GM12878 (cell line): ENCODE results near the gene ATP4B. TPM values are rescaled to one million over a fixed set of nuclear protein-coding genes. Genes with fewer than 3 reads are reported as not detected.

Source experiments
- ATAC-seq: fragments of 200-7000 bp; cut with Tn5 transposase; 3 replicates; pipeline ENCODE4 v1.9.1; 2020; ENCODE audit warnings: mild to moderate bottlenecking, moderate library complexity
- BruUV-seq: library from RNA; stranded (reverse); fragments of 400-500 nt; replicated peaks from 2 replicates; lab custom pipeline; 2021; lab: Mats Ljungman, UMichigan
- CTCF ChIA-PET: fragments of 300-600 bp; sonication (Branson Sonifier 250); formaldehyde crosslinking; extraction: SDS; loops from one replicate; lab custom pipeline; 2021; ENCODE audit warnings: inconsistent platforms; lab: Yijun Ruan, JAX
- POLR2A ChIA-PET: fragments of 350-600 bp; formaldehyde crosslinking; extraction: SDS; loops from one replicate; lab custom pipeline; 2021; ENCODE audit warnings: inconsistent platforms; lab: Charles Lee
- RAD21 ChIA-PET: fragments of 300-600 bp; sonication (Branson Sonifier 250); formaldehyde crosslinking; loops from one replicate; lab custom pipeline; 2023; ENCODE audit warnings: antibody characterized with exemption; ENCODE audit not compliant: unreplicated experiment; lab: Charles Lee
- SMC1A ChIA-PET: fragments of 300-600 bp; sonication (Branson Sonifier 250); formaldehyde crosslinking; loops from one replicate; lab custom pipeline; 2023; ENCODE audit not compliant: unreplicated experiment, uncharacterized antibody; lab: Charles Lee
- DNase-seq: peaks from one replicate; pipeline ENCODE4 v3.0.0-alpha.2; 2011; ENCODE audit warnings: low read depth, low spot score
- FAIRE-seq: peaks from 3 replicates; lab custom pipeline; 2011; peaks lifted over from hg19 to GRCh38; lab: Jason Lieb, UNC
- H2AFZ ChIP-seq: 2 replicates; pipeline ENCODE4 v1.6.0; 2011; ENCODE audit warnings: low read depth, low read length, control low read depth; ENCODE audit not compliant: control insufficient read depth
- H3K27ac ChIP-seq: 2 replicates; pipeline ENCODE4 v1.5.1; 2011; ENCODE audit warnings: control low read depth; ENCODE audit not compliant: control insufficient read depth, insufficient read depth
- H3K27me3 ChIP-seq, 2 experiments: replicated peaks in 1 of 2; 2 replicates each; pipeline versions ENCODE4 v1.6.0 to v1.6.1; 2011; ENCODE audit warnings: low read length in 1 of 2; ENCODE audit not compliant: control insufficient read depth in 2 of 2, insufficient read depth in 2 of 2
- H3K36me3 ChIP-seq, 2 experiments: 2 replicates each; pipeline ENCODE4 v1.5.1; 2011; ENCODE audit warnings: low read length in 1 of 2; ENCODE audit not compliant: control insufficient read depth in 2 of 2, insufficient read depth in 2 of 2
- H3K4me1 ChIP-seq: 2 replicates; pipeline ENCODE4 v1.6.1; 2011; ENCODE audit warnings: mild to moderate bottlenecking, low read length, moderate library complexity, mixed read lengths; ENCODE audit not compliant: control insufficient read depth, insufficient read depth
- H3K4me2 ChIP-seq: 2 replicates; pipeline ENCODE4 v1.6.0; 2011; ENCODE audit warnings: control low read depth; ENCODE audit not compliant: control insufficient read depth, insufficient read depth
- H3K4me3 ChIP-seq: fragments of 200-600 bp; sonication (generic); 2 replicates; pipeline ENCODE4 v1.5.1; 2016
- H3K79me2 ChIP-seq: 2 replicates; pipeline ENCODE4 v1.6.0; 2011; ENCODE audit warnings: low read length; ENCODE audit not compliant: control insufficient read depth, insufficient read depth
- H3K9ac ChIP-seq: 2 replicates; pipeline ENCODE4 v1.8.0; 2011; ENCODE audit warnings: low read length, control low read depth, mixed read lengths; ENCODE audit not compliant: control insufficient read depth, insufficient read depth
- H3K9me3 ChIP-seq: replicated peaks from 3 replicates; pipeline ENCODE4 v1.5.1; 2011; ENCODE audit warnings: mild to moderate bottlenecking, low read length; ENCODE audit not compliant: control insufficient read depth, insufficient read depth
- H4K20me1 ChIP-seq: 2 replicates; pipeline ENCODE4 v1.6.0; 2011; ENCODE audit not compliant: control insufficient read depth, insufficient read depth
- CREM ChIP-seq: IDR thresholded peaks from 2 replicates; pipeline ENCODE4 v1.6.1; 2014; ENCODE audit warnings: antibody characterized with exemption, low read depth
- CTCF ChIP-seq, 3 experiments: IDR thresholded peaks in 2 of 3; conservative IDR thresholded peaks in 1 of 3; 2 replicates each; pipeline ENCODE4 v1.5.1; 2011; ENCODE audit warnings: low read depth in 3 of 3, low read length in 3 of 3, mild to moderate bottlenecking in 3 of 3, control low read depth in 2 of 3, moderate library complexity in 2 of 3, inconsistent platforms in 1 of 3, mixed read lengths in 1 of 3; ENCODE audit not compliant: control insufficient read depth in 2 of 3, insufficient read depth in 1 of 3; ENCODE audit errors: extremely low read depth in 1 of 3
- IRF3 ChIP-seq: fragments of 450-650 bp; IDR thresholded peaks from 2 replicates; pipeline ENCODE4 v1.6.1; 2014; ENCODE audit warnings: mild to moderate bottlenecking
- POLR2AphosphoS5 ChIP-seq: IDR thresholded peaks from 2 replicates; pipeline ENCODE4 v1.6.1; 2011; ENCODE audit warnings: mild to moderate bottlenecking, low read length, inconsistent platforms
- SIN3A ChIP-seq: IDR thresholded peaks from 2 replicates; pipeline ENCODE4 v1.6.1; 2012; ENCODE audit warnings: low read depth, low read length, improper control_type of control experiment
- TAF1 ChIP-seq: IDR thresholded peaks from 2 replicates; pipeline ENCODE4 v1.6.1; 2011; ENCODE audit warnings: mild to moderate bottlenecking, low read depth, low read length, borderline replicate concordance
- ZBED1 ChIP-seq: IDR thresholded peaks from 2 replicates; pipeline ENCODE4 v1.6.1; 2016; ENCODE audit warnings: borderline replicate concordance
- WGBS: methylation state at CpG from one replicate; pipeline ENCODE4 v1.1.6; 2016; ENCODE audit warnings: low lambda C conversion rate; ENCODE audit not compliant: insufficient replicate concordance, insufficient coverage; ENCODE audit errors: missing lambda C conversion rate; 5-methylcytosine and 5-hydroxymethylcytosine counted together
- in situ Hi-C: fragments of 300-500 bp; cut with MboI; formaldehyde crosslinking; loops from 9 replicates; pipeline ENCODE4 v1.14.3; 2018; ENCODE audit warnings: mixed read lengths
- intact Hi-C: fragments of 100-400 bp; cut with micrococcal nuclease; formaldehyde crosslinking; loops from one replicate; pipeline ENCODE4 v1.14.2; 2022; ENCODE audit not compliant: unreplicated experiment
- polyA plus RNA-seq, 11 experiments: library from polyadenylated mRNA; depleted of rRNA in 4 of 11; unstranded in 6 of 11; stranded (reverse) in 5 of 11; fragments of >200 nt; fragmentation: Nextera tagmentation in 4 of 11; fragmentation: Illumina TruSeq in 1 of 11; extraction: Ambion mirVana in 4 of 11; extraction: Trizol in 1 of 11; gene quantifications; 1 replicate in 1 of 11; 2 replicates in 10 of 11; pipeline versions ENCODE4 v1.2.1 to v1.2.3, GENCODE V29; 2011 to 2016; ENCODE audit warnings: inconsistent platforms in 2 of 11, missing spikeins in 2 of 11, low read depth in 1 of 11
- total RNA-seq, 4 experiments: library from RNA; depleted of rRNA in 3 of 4; stranded (reverse); fragments of >200 nt in 3 of 4; fragmentation: Illumina TruSeq in 1 of 4; extraction: Trizol in 1 of 4; gene quantifications; 2 replicates each; pipeline versions ENCODE4 v1.2.1 to v1.2.3, GENCODE V29; 2013 to 2021

The ATP4B gene
- total and polyA plus RNA-seq, 10 of the 15 experiments (the other 5 are each of a cell fraction or from before 2014, with no cell fraction given): 0.05 to 0.33 (median 0.20) TPM; not detected in 4

DNA sequence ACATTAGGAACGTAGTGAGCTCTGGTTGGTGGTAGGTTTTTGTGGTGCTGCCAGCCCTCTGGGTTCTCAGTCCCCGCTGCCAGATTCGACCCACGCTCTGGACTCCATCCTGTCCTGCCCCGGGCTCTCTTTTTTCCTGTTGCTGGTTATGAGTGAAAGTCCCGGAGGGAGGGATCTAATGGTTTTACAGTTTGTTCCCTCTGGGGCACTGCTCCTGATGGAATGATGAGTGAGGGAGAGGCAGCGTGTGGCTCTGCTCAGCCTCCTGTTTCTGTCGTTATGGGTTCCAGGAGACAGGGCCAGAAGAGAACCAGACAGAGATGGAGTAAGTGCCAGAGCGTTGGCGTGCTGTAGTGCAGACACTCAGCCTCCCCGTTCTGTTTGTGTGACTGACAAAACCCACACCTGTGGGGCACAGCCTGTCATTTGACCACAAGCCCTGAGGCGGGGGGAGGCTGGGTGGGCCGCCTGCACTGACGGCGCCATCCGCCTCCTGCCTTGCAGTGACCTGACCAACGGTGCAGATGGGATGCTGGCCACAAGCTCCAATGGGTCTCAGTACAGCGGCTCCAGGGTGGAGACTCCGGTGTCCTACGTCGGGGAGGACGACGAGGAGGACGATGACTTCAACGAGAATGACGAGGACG is 18.3 kb downstream of the ATP4B start (continued):
- no peak for TF ChIP-seq SIN3A
- TF ChIP-seq ZBED1: no peak
- TF ChIP-seq POLR2AphosphoS5: no peak
- no peak for TF ChIP-seq CREM
- no peak for TF ChIP-seq CTCF (IDR thresholded peaks at IDR 0.05 in 2 of 3, conservative IDR thresholded peaks at IDR 0.05 in 1 of 3; ENCODE audit: control insufficient read depth in 2 of 3, extremely low read depth in 1 of 3, insufficient read depth in 1 of 3, low read depth in 3 of 3, low read length in 3 of 3)
- TF ChIP-seq TAF1: no peak

GRCh38 chr13:113638806-113639205 is 19.2 kb downstream of the ATP4B start:
- SMC1A ChIA-PET: no interaction called here
- Histone ChIP-seq H3K79me2 (no peaks in the 10 kb centered on the region), H3K9me3 (no peaks in the 10 kb centered on the region), H3K9ac (no peak overlapping the region), H3K36me3 (peaks cover 30 to 41% of the 10 kb centered on the region in 2 experiments), H3K4me3 (no peak overlapping the region), H2AFZ (no peak overlapping the region), H3K27me3 (no peaks in the 10 kb centered on the region), H3K4me2 (no peak overlapping the region), H4K20me1 (no peaks in the 10 kb centered on the region), H3K27ac (no peak overlapping the region), H3K4me1 (no peaks in the 10 kb centered on the region)
- CTCF ChIA-PET: no interaction called here
- POLR2A ChIA-PET: no interaction called here
- in situ Hi-C loops (no loop called here), intact Hi-C loops (no loop called here)
- TF ChIP-seq IRF3: no peak
- no peak for ATAC-seq
- no peak for FAIRE-seq
- 98% methylated on average over 8 of the region's 8 CpGs for WGBS
- no peak for DNase-seq
- no TSS peak for BruUV-seq
- RAD21 ChIA-PET: no interaction called here
